Upper lobe of left lung (tissue), 6 donors: ENCODE data around the gene C14orf119. TPM values are rescaled to one million over a fixed set of nuclear protein-coding genes. Genes with fewer than 3 reads are reported as not detected.

ENCODE experiments used
- ATAC-seq, 2 donors: fragments of 200-7000 bp; cut with Tn5 transposase; one replicate each; pipeline ENCODE4 v1.9.1; 2022; ENCODE audit warnings: mild to moderate bottlenecking in 2 of 2, moderate library complexity in 2 of 2; ENCODE audit not compliant: low FRiP score in 2 of 2
- DNase-seq, 2 donors: peaks; one replicate each; pipeline ENCODE4 v3.0.0-alpha.2; 2019 to 2020
- H3K27ac ChIP-seq, 4 donors: fragments of 200-600 bp; sonication (generic); one replicate each; pipeline ENCODE4 v1.5.1; 2016 to 2019
- H3K27me3 ChIP-seq, 4 donors: fragments of 200-600 bp; sonication (generic); one replicate each; pipeline ENCODE4 v1.5.1; 2017 to 2019
- H3K36me3 ChIP-seq, 4 donors: fragments of 200-600 bp; sonication (generic); one replicate each; pipeline ENCODE4 v1.5.1; 2016 to 2019
- H3K4me1 ChIP-seq, 4 donors: fragments of 200-600 bp; sonication (generic); one replicate each; pipeline ENCODE4 v1.5.1; 2018 to 2019
- H3K4me3 ChIP-seq, 4 donors: fragments of 200-600 bp; sonication (generic); one replicate each; pipeline ENCODE4 v1.5.1; 2017 to 2019; ENCODE audit warnings: mild to moderate bottlenecking in 2 of 4, moderate library complexity in 1 of 4
- H3K9me3 ChIP-seq, 4 donors: fragments of 200-600 bp; sonication (generic); one replicate each; pipeline ENCODE4 v1.5.1; 2018 to 2019
- CTCF ChIP-seq, 6 experiments: fragments of 450-650 bp in 4 of 6; fragments of 200-600 bp in 2 of 6; sonication (generic) in 2 of 6; IDR thresholded peaks; one replicate each; pipeline ENCODE4 v1.5.1; 2016 to 2019; ENCODE audit warnings: antibody characterized with exemption in 6 of 6
- EP300 ChIP-seq, 4 donors: sonication (generic); formaldehyde crosslinking; IDR thresholded peaks; one replicate each; pipeline ENCODE4 v1.5.1; 2017; ENCODE audit warnings: antibody characterized with exemption in 4 of 4, control low read depth in 2 of 4
- POLR2A ChIP-seq, 4 donors: fragments of 450-650 bp; IDR thresholded peaks; one replicate each; pipeline ENCODE4 v1.5.1; 2016 to 2017; ENCODE audit warnings: antibody characterized with exemption in 4 of 4, mild to moderate bottlenecking in 2 of 4
- POLR2AphosphoS5 ChIP-seq, 2 donors: sonication (generic); formaldehyde crosslinking; IDR thresholded peaks; one replicate each; pipeline ENCODE4 v1.5.1; 2017; ENCODE audit warnings: antibody characterized with exemption in 2 of 2
- WGBS, 2 donors: methylation state at CpG; one replicate each; pipeline ENCODE4 v1.1.5; 2017 to 2018; 5-methylcytosine and 5-hydroxymethylcytosine counted together
- total RNA-seq, 6 donors: library from RNA; depleted of rRNA in 4 of 6; stranded (reverse); fragments of >200 nt in 4 of 6; gene quantifications; one replicate each; pipeline versions ENCODE4 v1.1.0 to v1.2.1, GENCODE V29; 2016 to 2021
- donor health status: DM: no; HTN: no; CAD: no; lungs with moderate emphysema.
- donor health status: DM: no; HTN: yes; CAD: no; lungs with severe emphysema.

Gene C14orf119
- total RNA-seq, 6 donors from 2014 or later, result 4.9 to 52.5 (median 35.7) TPM

GRCh38 chr14:23078692-23079116, 16.6 kb upstream of the C14orf119 start:
- WGBS, 2 donors, result 35 to 52% methylated on average over 2 of the region's 2 CpGs

GRCh38 chr14:23079716-23080115, 15.6 kb upstream of the C14orf119 start:
- H3K9me3 ChIP-seq, result no peaks in the 10 kb centered on the region
- H3K27ac ChIP-seq, result peak overlapping the region in 2 of 4 donors; percentile 53 to 65
- H3K36me3 ChIP-seq, result peaks cover 62 to 100% (median 84%) of the 10 kb centered on the region in 4 donors
- WGBS, 2 donors, result 81 to 85% methylated on average over 2 of the region's 2 CpGs
- DNase-seq (no peak), ATAC-seq (no peak)
- H3K27me3 ChIP-seq, result no peaks in the 10 kb centered on the region
- TF ChIP-seq POLR2A (IDR thresholded peaks at IDR 0.05) (no peak), EP300 (IDR thresholded peaks at IDR 0.05) (no peak), CTCF (IDR thresholded peaks at IDR 0.05) (no peak), POLR2AphosphoS5 (IDR thresholded peaks at IDR 0.05) (no peak)
- H3K4me3 ChIP-seq, result no peak overlapping the region
- H3K4me1 ChIP-seq, result peaks cover 0 to 8% (median 4%) of the 10 kb centered on the region in 4 donors

More at GRCh38 chr14:23078692-23079116, 16.6 kb upstream of the C14orf119 start:
- ATAC-seq, result peak; percentile 74 to 98
- TF ChIP-seq POLR2A (IDR thresholded peaks at IDR 0.05) (peak in 1 of 4 donors; percentile 38), POLR2AphosphoS5 (IDR thresholded peaks at IDR 0.05) (peak; percentile 34 to 55), CTCF (IDR thresholded peaks at IDR 0.05) (no peak), EP300 (IDR thresholded peaks at IDR 0.05) (peak in 1 of 4 donors; percentile 69)
- Histone ChIP-seq H3K27me3 (no peaks in the 10 kb centered on the region), H3K36me3 (peaks cover 68 to 100% (median 81%) of the 10 kb centered on the region in 4 donors), H3K4me1 (peaks cover 0 to 8% (median 4%) of the 10 kb centered on the region in 4 donors), H3K4me3 (no peak overlapping the region), H3K27ac (peak overlapping the region; percentile 28 to 65 (median 52)), H3K9me3 (no peaks in the 10 kb centered on the region)
- DNase-seq, result peak in 1 of 2 donors; percentile 80

GRCh38 chr14:23080474-23080873, 14.8 kb upstream of the C14orf119 start:
- H3K27ac ChIP-seq, result peak overlapping the region in 1 of 4 donors; percentile 17
- peaks cover 57 to 100% (median 87%) of the 10 kb centered on the region in 4 donors for H3K36me3 ChIP-seq
- ATAC-seq (no peak), DNase-seq (no peak)
- no peaks in the 10 kb centered on the region for H3K27me3 ChIP-seq
- TF ChIP-seq CTCF (IDR thresholded peaks at IDR 0.05) (no peak), POLR2AphosphoS5 (IDR thresholded peaks at IDR 0.05) (no peak), EP300 (IDR thresholded peaks at IDR 0.05) (no peak), POLR2A (IDR thresholded peaks at IDR 0.05) (no peak)
- WGBS, 2 donors, result 58 to 83% methylated on average over 1 of the region's 1 CpG
- no peak overlapping the region for H3K4me3 ChIP-seq
- peaks cover under 1 to 8% (median 4%) of the 10 kb centered on the region in 4 donors for H3K4me1 ChIP-seq
- no peaks in the 10 kb centered on the region for H3K9me3 ChIP-seq

GRCh38 chr14:23085458-23085857, 9.8 kb upstream of the C14orf119 start:
- H3K9me3 ChIP-seq, result no peaks in the 10 kb centered on the region
- H3K36me3 ChIP-seq, result peaks cover 49 to 100% (median 90%) of the 10 kb centered on the region in 4 donors
- peaks cover 5 to 11% (median 9%) of the 10 kb centered on the region in 4 donors for H3K4me1 ChIP-seq
- H3K27me3 ChIP-seq, result no peaks in the 10 kb centered on the region
- no peak overlapping the region for H3K4me3 ChIP-seq
- DNase-seq (no peak), ATAC-seq (no peak)
- TF ChIP-seq POLR2A (IDR thresholded peaks at IDR 0.05) (no peak), POLR2AphosphoS5 (IDR thresholded peaks at IDR 0.05) (no peak), CTCF (IDR thresholded peaks at IDR 0.05) (no peak), EP300 (IDR thresholded peaks at IDR 0.05) (no peak)
- WGBS, 2 donors, result 72 to 74% methylated on average over 3 of the region's 3 CpGs
- no peak overlapping the region for H3K27ac ChIP-seq

GRCh38 chr14:23086565-23086964, 8.7 kb upstream of the C14orf119 start:
- H3K4me3 ChIP-seq, result no peak overlapping the region
- H3K9me3 ChIP-seq, result no peaks in the 10 kb centered on the region
- peaks cover 38 to 100% (median 84%) of the 10 kb centered on the region in 4 donors for H3K36me3 ChIP-seq
- H3K27me3 ChIP-seq, result no peaks in the 10 kb centered on the region
- ATAC-seq (no peak), DNase-seq (no peak)
- WGBS, 2 donors, result 89 to 96% methylated on average over 1 of the region's 1 CpG
- peaks cover 5 to 22% (median 15%) of the 10 kb centered on the region in 4 donors for H3K4me1 ChIP-seq
- no peak overlapping the region for H3K27ac ChIP-seq
- TF ChIP-seq CTCF (IDR thresholded peaks at IDR 0.05) (no peak), POLR2AphosphoS5 (IDR thresholded peaks at IDR 0.05) (no peak), POLR2A (IDR thresholded peaks at IDR 0.05) (no peak), EP300 (IDR thresholded peaks at IDR 0.05) (no peak)
